Stimulated activated memory B cell treated with anti-CD40 and anti-IgM and Interleukin-4, amounts not matched to agents 10 μg/mL and 1 μg/mL and 100 μg/mL, for 72 hours (primary cell): ENCODE data around the gene CLDND2.

Source experiments
- ATAC-seq: fragments of 150-1000 bp; cut with Tn5 transposase; 2 replicates; pipeline ENCODE4 v1.10.0; 2021
- H3K27ac Mint-ChIP-seq: one replicate; pipeline ENCODE4 v1.8.0; 2022; ENCODE audit warnings: mild to moderate bottlenecking, mixed read lengths
- H3K27me3 Mint-ChIP-seq: one replicate; pipeline ENCODE4 v1.8.0; 2022; ENCODE audit warnings: mixed read lengths
- H3K36me3 Mint-ChIP-seq: one replicate; pipeline ENCODE4 v1.8.0; 2022; ENCODE audit warnings: mixed read lengths
- H3K4me1 Mint-ChIP-seq: one replicate; pipeline ENCODE4 v1.8.0; 2022; ENCODE audit warnings: mixed read lengths
- H3K4me3 Mint-ChIP-seq: one replicate; pipeline ENCODE4 v1.8.0; 2022; ENCODE audit warnings: mild to moderate bottlenecking, moderate library complexity, mixed read lengths
- H3K9me3 Mint-ChIP-seq: one replicate; pipeline ENCODE4 v1.8.0; 2022; ENCODE audit warnings: mixed read lengths

Gene CLDND2

DNA sequence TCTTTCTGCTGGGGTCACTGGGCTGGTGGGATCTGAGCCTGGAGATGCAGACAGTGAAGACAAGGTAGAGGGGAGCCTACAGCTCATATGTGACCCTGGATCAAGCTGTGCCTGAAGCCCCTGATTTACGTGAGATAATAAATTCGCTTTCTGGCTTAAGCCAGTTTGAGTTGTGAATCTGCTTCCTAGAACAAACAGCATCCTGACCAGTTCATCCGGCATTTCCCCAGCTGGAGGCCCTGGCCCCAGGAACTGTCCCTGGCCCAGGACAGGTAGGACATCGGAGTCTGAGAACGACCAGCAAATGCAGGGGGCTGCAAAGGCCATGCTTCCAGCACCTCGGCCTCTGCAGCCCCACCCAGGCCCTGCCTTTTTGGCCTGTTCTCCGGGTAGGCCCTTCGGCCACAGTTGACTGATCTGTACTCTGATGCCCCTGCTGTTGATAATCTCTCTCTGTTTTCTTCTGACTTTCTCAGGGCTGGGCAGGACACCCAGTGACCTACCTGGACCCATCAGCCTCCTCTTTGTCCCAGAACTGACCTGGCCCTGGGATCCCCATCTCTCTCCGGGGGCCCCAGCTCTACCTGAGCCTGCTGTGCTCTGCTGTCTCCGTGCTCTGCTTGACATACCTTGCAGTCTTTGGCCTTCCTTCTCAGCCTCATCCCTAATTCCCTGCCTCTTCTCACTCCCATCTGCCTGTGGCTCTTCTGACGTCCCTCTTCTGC, 17.4 kb downstream of the CLDND2 start:
- Mint-ChIP-seq H3K27ac (peak overlapping the region; percentile 9), H3K36me3 (peaks cover 54% of the 10 kb centered on the region), H3K4me1 (no peaks in the 10 kb centered on the region), H3K27me3 (no peaks in the 10 kb centered on the region), H3K9me3 (no peaks in the 10 kb centered on the region), H3K4me3 (no peak overlapping the region)
- no peak for ATAC-seq

- H3K27ac Mint-ChIP-seq = no peak overlapping the region
- peaks cover 40% of the 10 kb centered on the region for H3K36me3 Mint-ChIP-seq
- H3K9me3 Mint-ChIP-seq = no peaks in the 10 kb centered on the region
- H3K4me3 Mint-ChIP-seq = no peak overlapping the region
- H3K4me1 Mint-ChIP-seq = peaks cover 29% of the 10 kb centered on the region
- H3K27me3 Mint-ChIP-seq = no peaks in the 10 kb centered on the region
- no peak for ATAC-seq
Measured at GRCh38 chr19:51347209-51347928, 21.4 kb downstream of the CLDND2 start.

- H3K4me1 Mint-ChIP-seq = peaks cover 35% of the 10 kb centered on the region
- H3K4me3 Mint-ChIP-seq = no peak overlapping the region
- peaks cover 34% of the 10 kb centered on the region for H3K36me3 Mint-ChIP-seq
- H3K9me3 Mint-ChIP-seq = no peaks in the 10 kb centered on the region
- ATAC-seq = no peak
- no peaks in the 10 kb centered on the region for H3K27me3 Mint-ChIP-seq
- H3K27ac Mint-ChIP-seq = no peak overlapping the region
Measured at GRCh38 chr19:51346742-51347141, 22.1 kb downstream of the CLDND2 start.

GRCh38 chr19:51345076-51345620, 23.7 kb downstream of the CLDND2 start:
- peak overlapping the region; percentile 82 for H3K27ac Mint-ChIP-seq
- H3K4me1 Mint-ChIP-seq = peaks cover 45% of the 10 kb centered on the region
- no peak for ATAC-seq
- H3K27me3 Mint-ChIP-seq = no peaks in the 10 kb centered on the region
- peaks cover 20% of the 10 kb centered on the region for H3K36me3 Mint-ChIP-seq
- no peaks in the 10 kb centered on the region for H3K9me3 Mint-ChIP-seq
- peak overlapping the region; percentile 59 for H3K4me3 Mint-ChIP-seq

- no peak overlapping the region for H3K4me3 Mint-ChIP-seq
- no peaks in the 10 kb centered on the region for H3K9me3 Mint-ChIP-seq
- H3K27ac Mint-ChIP-seq = peak overlapping the region; percentile 50
- H3K4me1 Mint-ChIP-seq = peaks cover 58% of the 10 kb centered on the region
- peaks cover 11% of the 10 kb centered on the region for H3K36me3 Mint-ChIP-seq
- no peak for ATAC-seq
- no peaks in the 10 kb centered on the region for H3K27me3 Mint-ChIP-seq
Measured at GRCh38 chr19:51342631-51343569, 25.9 kb downstream of the CLDND2 start.

GRCh38 chr19:51341976-51342580, 26.7 kb downstream of the CLDND2 start, which contains the start of gene VSIG10L:
Gene VSIG10L, minus strand, starts transcription at chr19:51342139. Its CDS starts 15 bp downstream, at chr19:51342124.
- H3K27ac Mint-ChIP-seq = peak within 1 kb of the TSS; percentile 50
- no peaks in the 10 kb centered on the region for H3K27me3 Mint-ChIP-seq

DNA sequence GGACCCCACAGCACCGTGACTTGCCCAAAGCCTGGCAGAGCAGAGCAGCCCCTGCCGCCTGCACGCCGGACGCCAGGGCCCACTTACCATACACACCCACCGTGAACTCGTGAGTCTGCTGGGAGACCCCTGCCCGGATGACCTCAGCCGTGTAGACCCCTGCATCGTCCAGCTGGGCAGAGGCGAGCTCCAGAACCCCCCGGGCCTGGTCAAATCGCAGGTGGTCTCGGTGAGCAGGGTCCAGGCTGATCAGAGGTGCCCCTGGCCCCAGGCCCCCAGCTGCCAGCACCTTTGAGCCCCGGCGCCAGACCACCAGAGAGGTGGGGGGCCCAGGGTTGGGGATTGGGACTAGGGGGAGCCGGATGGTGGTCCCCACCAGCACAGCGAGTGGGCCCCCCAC, 27.7 kb downstream of the CLDND2 start:
- no peak for ATAC-seq
- peaks cover 5% of the 10 kb centered on the region for H3K36me3 Mint-ChIP-seq
- no peaks in the 10 kb centered on the region for H3K9me3 Mint-ChIP-seq
- no peaks in the 10 kb centered on the region for H3K27me3 Mint-ChIP-seq
- H3K4me1 Mint-ChIP-seq = peaks cover 58% of the 10 kb centered on the region
- H3K4me3 Mint-ChIP-seq = peak overlapping the region; percentile 70
- H3K27ac Mint-ChIP-seq = peak overlapping the region; percentile 50

More at GRCh38 chr19:51341976-51342580, 26.7 kb downstream of the CLDND2 start, which contains the start of gene VSIG10L:
- H3K4me1 Mint-ChIP-seq = peaks cover 58% of the 10 kb centered on the region
- H3K36me3 Mint-ChIP-seq = peaks cover 6% of the 10 kb centered on the region
- peak within 1 kb of the TSS; percentile 70 for H3K4me3 Mint-ChIP-seq
- no peaks in the 10 kb centered on the region for H3K9me3 Mint-ChIP-seq
- ATAC-seq = no peak

DNA sequence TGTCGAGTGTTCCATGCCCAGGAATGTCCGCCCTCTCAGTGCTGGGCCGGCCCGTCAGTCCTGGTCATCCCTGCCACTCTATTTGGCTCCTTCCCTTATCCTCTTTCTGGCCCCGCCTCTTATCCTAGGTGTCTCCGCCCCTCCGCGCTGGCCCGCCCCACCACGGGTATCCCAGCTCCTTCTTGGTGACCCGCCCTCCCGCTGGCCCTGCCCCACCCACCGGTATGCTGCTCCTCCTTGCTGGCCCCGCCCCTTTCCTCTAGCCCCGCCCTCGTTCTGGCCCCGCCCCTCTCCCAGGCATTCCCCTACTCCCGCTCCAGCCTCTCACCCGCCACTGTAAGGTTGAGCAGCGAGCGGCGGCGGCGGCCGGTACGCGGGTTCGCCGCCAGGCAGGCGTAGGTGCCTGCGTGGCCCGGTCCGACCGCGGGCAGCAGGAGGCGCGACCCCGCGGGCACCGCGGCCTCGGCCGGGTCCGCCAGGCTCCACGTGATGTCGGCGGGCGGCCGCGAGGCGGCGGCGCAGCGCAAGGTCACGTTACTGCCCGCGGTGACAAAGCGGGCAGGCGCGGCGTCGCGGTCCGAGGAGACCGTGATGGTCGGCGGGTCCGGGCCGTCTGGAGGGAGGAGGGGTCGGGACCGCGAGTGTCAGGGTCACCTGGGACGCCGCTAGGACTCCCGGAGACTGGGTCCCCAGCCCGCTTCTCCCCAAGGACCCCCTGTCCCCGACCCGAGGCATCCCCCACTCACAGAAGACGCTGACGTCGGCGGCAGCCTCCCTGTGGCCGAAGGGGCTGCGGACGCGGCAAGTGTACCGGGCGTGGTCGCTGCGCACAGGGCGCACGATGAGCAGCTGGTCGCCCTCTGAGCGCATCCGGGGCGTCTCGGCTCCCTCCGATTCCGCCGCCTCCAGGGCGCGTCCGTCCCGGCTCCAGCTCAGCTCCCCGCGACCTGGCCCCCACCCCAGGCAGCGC, 28.8 kb downstream of the CLDND2 start:
- Mint-ChIP-seq H3K27me3 (no peaks in the 10 kb centered on the region), H3K4me3 (peak overlapping the region; percentile 93), H3K4me1 (peaks cover 52% of the 10 kb centered on the region), H3K36me3 (peaks cover 6% of the 10 kb centered on the region), H3K27ac (peak overlapping the region; percentile 50), H3K9me3 (no peaks in the 10 kb centered on the region)
- ATAC-seq = peak; percentile 90

DNA sequence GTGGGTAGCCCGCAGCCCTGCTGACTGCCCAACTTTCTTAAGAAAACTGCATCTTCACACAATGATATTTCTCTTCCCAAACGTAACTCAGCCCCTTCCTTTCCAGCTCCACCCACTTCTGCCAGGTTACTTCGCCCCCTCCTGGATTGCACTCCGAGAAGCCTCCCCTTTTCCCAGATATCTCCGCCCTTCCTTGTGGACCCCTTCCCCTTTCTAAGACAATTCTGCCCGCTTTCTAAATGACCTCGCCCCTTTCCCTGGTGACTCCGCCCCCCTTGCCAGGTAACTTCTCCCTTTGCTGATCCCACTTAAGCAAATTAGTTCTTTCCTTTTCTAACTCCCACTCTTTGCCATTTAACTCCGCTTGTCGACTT, 29.5 kb downstream of the CLDND2 start:
- ATAC-seq = peak; percentile 3
- Mint-ChIP-seq H3K4me1 (peaks cover 47% of the 10 kb centered on the region), H3K27ac (peak overlapping the region; percentile 50), H3K27me3 (no peaks in the 10 kb centered on the region), H3K36me3 (peaks cover 11% of the 10 kb centered on the region), H3K4me3 (peak overlapping the region; percentile 93), H3K9me3 (no peaks in the 10 kb centered on the region)

DNA sequence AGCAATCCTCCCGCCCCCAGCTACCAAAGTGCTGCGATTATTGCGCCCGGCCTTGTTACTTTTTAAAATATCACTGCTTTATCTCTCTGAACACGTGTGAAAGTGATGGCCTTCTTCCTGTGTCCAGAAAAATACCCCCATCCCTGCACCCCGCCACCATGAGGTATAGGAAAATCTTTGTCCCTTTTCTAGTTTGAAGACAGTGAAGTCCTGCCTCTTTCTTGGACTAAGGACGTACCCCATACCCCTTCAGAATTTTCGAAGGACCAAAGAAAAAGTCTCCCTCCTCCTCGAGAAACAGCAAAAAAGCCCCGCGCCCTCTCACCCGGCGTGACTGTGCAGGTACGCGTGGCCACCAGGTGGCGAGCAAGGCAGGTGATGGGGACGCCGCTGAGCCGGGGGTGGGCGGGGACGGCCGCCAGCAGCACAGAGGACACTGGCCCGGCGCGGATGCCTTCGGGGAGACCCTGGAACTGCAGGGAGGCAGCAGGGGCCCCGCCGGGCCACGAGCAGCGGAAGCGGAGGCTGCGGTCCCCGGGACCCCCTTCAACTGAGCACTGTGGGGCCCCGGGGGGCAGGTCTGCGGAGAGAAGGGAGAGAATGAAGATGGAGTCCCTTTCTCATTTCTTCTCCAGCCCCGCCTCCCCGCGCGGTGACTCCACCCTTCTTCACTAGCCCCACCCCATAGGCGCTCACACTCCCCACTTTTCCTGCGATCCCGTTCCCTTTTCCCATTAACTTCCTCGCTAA, 30.1 kb downstream of the CLDND2 start:
- ATAC-seq = peak; percentile 81
- Mint-ChIP-seq H3K4me1 (peaks cover 42% of the 10 kb centered on the region), H3K27ac (peak overlapping the region; percentile 50), H3K36me3 (peaks cover 16% of the 10 kb centered on the region), H3K27me3 (no peaks in the 10 kb centered on the region), H3K4me3 (peak overlapping the region; percentile 93), H3K9me3 (no peaks in the 10 kb centered on the region)

DNA sequence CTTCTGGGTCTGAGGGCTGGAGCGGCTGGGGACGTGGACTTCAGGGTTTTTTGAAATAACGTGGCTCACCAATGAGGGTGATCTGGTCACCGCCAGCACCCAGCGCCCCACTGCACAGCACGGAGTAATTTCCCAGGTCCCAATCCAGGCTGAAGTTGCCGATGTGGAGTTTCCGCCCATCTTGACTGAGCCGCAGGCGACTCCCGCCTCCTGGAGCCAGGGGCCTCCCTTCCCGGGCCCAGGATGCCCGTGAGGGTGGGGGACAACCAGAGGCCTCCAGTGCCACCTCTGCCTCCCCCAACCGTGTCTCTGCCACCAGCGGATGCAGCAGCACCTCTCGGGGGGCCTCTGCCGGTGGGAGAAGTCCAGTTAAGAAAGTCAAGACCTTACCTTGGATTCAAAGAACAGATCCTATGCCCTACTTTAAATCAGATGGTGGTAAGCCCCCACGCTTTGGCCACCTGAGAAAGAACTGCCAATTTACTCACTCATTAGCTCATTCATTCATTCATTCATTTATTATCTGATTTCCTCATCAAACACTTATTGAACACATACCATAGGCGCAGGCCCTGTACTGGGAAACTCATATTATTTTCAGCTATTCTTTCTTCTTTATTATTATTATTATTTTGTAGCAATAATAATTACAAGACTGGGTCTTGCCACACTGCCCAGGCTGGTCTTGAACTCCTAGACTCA, 30.8 kb downstream of the CLDND2 start:
- Mint-ChIP-seq H3K36me3 (peaks cover 19% of the 10 kb centered on the region), H3K4me1 (peaks cover 35% of the 10 kb centered on the region), H3K27ac (peak overlapping the region; percentile 50), H3K27me3 (no peaks in the 10 kb centered on the region), H3K9me3 (no peaks in the 10 kb centered on the region), H3K4me3 (peak overlapping the region; percentile 93)
- no peak for ATAC-seq

DNA sequence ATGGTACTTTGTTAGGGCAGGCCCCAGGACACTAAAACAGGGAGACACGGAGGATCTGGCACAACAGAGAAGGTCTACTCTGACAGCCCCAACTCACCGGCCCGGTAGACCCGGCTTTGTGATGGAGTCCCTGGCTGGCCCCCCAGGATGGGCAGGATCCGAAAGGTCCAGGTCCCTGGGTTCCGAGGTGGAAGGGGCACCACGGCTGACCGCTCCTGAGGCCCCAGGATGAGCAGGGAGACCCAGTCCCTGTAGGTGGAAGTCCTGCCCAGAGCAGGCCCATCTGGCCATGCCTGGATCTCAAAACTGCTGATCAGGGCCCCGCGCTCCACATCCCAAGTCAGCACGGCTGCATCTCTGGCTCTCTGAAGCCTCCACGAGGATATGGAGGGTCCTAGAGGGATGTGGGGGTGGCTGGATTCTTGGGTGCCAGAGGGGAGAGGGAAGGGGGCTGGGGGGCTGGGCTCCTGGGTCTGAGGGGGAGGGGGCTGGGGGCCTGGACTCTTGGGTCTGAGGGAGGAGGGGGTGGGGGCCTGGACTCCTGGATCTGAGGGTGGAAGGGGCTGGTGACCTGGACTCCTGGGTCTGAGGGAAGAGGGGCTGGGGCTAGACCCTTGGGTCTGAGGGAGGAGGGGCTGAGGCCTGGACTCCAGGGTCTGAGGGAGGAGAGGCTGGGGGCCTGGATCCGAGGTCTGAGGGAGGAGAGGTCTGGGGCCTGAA, 31.5 kb downstream of the CLDND2 start:
- H3K27me3 Mint-ChIP-seq = no peaks in the 10 kb centered on the region
- no peak for ATAC-seq
- H3K27ac Mint-ChIP-seq = no peak overlapping the region
- peaks cover 19% of the 10 kb centered on the region for H3K36me3 Mint-ChIP-seq
- H3K4me3 Mint-ChIP-seq = no peak overlapping the region
- H3K4me1 Mint-ChIP-seq = peaks cover 28% of the 10 kb centered on the region
- H3K9me3 Mint-ChIP-seq = no peaks in the 10 kb centered on the region
